ENCODE measurements around the gene BBS10.
"Not testable (repeated sequence)": the region's sequence is repeated elsewhere in the genome, so short reads cannot be mapped to it uniquely, and the experiment has no call there.

BBS10 gene

GRCh38 chr12:76329606-76330005 lies 18.6 kb downstream of the BBS10 start:
- DNase-seq (ENCODE audit: low spot score), result no peak

- DNase-seq (ENCODE audit: low spot score), result no peak
Observed at GRCh38 chr12:76329159-76329558, 19.1 kb downstream of the BBS10 start.

- DNase-seq (ENCODE audit: low spot score), result not testable (repeated sequence)
Observed at GRCh38 chr12:76319595-76320319, 28.5 kb downstream of the BBS10 start.

GRCh38 chr12:76318773-76319594 lies 29.2 kb downstream of the BBS10 start:
- DNase-seq (ENCODE audit: low spot score), result no peak

GRCh38 chr12:76317976-76318375 lies 30.2 kb downstream of the BBS10 start:
- DNase-seq (ENCODE audit: low spot score), result no peak

GRCh38 chr12:76316468-76316867 lies 31.7 kb downstream of the BBS10 start:
- DNase-seq (ENCODE audit: low spot score), result no peak

GRCh38 chr12:76313299-76313698 lies 34.9 kb downstream of the BBS10 start:
- no peak for DNase-seq (ENCODE audit: low spot score)

- DNase-seq (ENCODE audit: low spot score), result no peak
Observed at GRCh38 chr12:76312315-76312714, 35.9 kb downstream of the BBS10 start.

- DNase-seq (ENCODE audit: low spot score), result no peak
Observed at GRCh38 chr12:76311796-76312195, 36.4 kb downstream of the BBS10 start.

GRCh38 chr12:76310110-76310509 lies 38.1 kb downstream of the BBS10 start:
- no peak for DNase-seq (ENCODE audit: low spot score)

- DNase-seq (ENCODE audit: low spot score), result no peak
Observed at GRCh38 chr12:76308866-76309265, 39.3 kb downstream of the BBS10 start.

GRCh38 chr12:76307083-76307482 lies 41.1 kb downstream of the BBS10 start:
- DNase-seq (ENCODE audit: low spot score), result no peak

GRCh38 chr12:76303989-76304460 lies 44.2 kb downstream of the BBS10 start:
- no peak for DNase-seq (ENCODE audit: low spot score)

GRCh38 chr12:76303365-76303764 lies 44.9 kb downstream of the BBS10 start:
- no peak for DNase-seq (ENCODE audit: low spot score)

GRCh38 chr12:76300297-76300665 lies 47.9 kb downstream of the BBS10 start:
- DNase-seq (ENCODE audit: low spot score), result no peak

GRCh38 chr12:76299536-76300296 lies 48.5 kb downstream of the BBS10 start:
- DNase-seq (ENCODE audit: low spot score), result peak; percentile 30
